NT2/D1 (cell line): Measurements from ENCODE around the gene KLHL17.

ENCODE experiments used
- SUZ12 ChIP-seq: IDR thresholded peaks from 2 replicates; pipeline ENCODE4 v1.6.1; 2011; ENCODE audit not compliant: insufficient read length, insufficient read depth; ENCODE audit errors: extremely low read depth
- YY1 ChIP-seq: IDR thresholded peaks from 2 replicates; pipeline ENCODE4 v1.6.1; 2011; ENCODE audit not compliant: insufficient read length, insufficient read depth
- ZNF274 ChIP-seq: IDR thresholded peaks from 2 replicates; pipeline ENCODE4 v1.6.1; 2011; ENCODE audit warnings: mild to moderate bottlenecking, low read depth, low read length

- TF ChIP-seq SUZ12 (no peak), ZNF274 (no peak), YY1 (no peak)
Measured at GRCh38 chr1:1001057-1001783, 40.8 kb downstream of the KLHL17 start.
